Measurements from ENCODE around the gene ENTPD6.

GRCh38 chr20:25195014-25195961 lies at the start of gene ENTPD6:
- TF ChIP-seq POLR2A (IDR thresholded peaks at IDR 0.05; ENCODE audit: low read length) (peak; percentile 58), GATA1 (IDR thresholded peaks at IDR 0.05; ENCODE audit: low read depth, low read length) (no peak)

Data from erythroblast (primary cell).